HG03196 (cell line): Measurements from ENCODE around the gene RIC8B.

Experiments used
- ATAC-seq: cut with Tn5 transposase; IDR thresholded peaks from one replicate; pipeline ENCODE4 v1.9.1; 2021; ENCODE audit not compliant: unreplicated experiment

RIC8B gene

GRCh38 chr12:106866426-106867080 lies 92.1 kb downstream of the RIC8B start:
- ATAC-seq: no peak

- ATAC-seq: no peak
These were observed 93.2 kb downstream of the RIC8B start for GRCh38 chr12:106867651-106868050.

DNA sequence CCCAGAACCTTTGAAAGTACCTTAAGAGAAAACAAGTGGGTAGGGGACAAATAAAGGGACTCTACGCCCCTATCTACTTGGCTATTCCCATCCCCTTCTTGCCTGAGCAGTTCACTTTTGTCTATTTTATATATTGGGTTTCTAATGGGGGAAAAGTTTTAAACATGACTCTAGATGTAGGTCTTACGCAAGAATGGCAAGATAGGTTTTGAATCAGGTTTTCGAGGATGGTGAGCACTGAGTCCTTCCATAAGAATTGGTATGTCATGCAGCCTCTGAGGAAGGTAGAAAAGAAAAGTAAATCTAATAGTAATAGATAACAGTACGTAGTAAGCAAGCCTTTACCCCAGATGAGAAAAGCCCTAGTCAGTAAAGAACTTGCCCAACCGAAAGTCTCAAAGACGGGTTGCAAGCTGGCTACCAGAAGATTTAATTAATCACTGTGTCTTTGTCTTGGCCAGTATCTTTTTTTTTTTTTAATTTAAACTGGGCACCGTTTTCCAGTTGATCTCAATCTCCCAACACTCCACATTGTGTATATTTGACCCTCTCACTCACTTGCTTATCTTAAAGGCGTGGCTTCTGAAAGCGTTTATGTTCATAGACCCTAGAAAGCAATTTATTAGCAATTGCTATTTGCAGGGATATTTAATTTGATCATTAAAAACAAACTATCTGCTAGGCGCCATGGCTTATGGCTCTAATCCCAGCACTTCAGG lies 94.7 kb downstream of the RIC8B start:
- no peak for ATAC-seq

DNA sequence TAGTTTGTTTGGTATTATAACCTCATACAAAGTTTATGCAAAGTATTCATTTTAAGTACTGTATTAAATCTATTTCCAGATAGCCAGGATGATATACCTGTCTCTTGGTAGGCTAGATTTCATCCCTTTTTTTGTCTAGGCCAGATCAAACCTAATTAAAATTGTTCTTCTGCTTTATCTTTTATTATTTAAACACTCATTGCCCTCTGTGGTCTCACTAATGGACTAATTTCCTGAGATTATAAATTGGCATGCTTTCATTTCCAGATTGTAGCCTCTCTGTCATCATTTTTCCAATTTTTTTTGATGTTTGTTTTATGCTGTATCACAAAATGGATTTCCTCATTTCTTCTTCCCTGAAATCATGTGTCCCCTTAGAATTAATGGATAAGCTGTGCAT lies 95.6 kb downstream of the RIC8B start:
- no peak for ATAC-seq

DNA sequence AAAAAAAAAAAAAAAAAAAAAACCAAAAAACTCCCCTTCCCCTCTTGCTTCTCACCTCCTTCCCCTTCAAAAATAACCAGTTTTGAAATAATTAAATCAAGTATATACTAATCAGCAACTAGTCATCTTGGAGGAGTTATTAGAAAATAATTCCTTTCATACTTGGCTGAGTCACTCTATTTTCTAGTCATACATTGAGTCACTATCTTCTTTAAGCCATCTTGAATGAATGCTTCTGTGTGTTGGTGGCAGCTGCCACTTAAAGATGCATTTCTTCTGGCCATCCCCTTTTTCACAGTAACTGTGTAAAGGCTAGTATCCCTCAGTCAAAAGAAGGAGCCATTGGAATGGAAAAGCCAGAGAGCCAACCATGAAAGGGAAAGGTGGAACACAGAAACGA lies 97.0 kb downstream of the RIC8B start:
- ATAC-seq: no peak

GRCh38 chr12:106873983-106874382 lies 99.5 kb downstream of the RIC8B start:
- no peak for ATAC-seq

DNA sequence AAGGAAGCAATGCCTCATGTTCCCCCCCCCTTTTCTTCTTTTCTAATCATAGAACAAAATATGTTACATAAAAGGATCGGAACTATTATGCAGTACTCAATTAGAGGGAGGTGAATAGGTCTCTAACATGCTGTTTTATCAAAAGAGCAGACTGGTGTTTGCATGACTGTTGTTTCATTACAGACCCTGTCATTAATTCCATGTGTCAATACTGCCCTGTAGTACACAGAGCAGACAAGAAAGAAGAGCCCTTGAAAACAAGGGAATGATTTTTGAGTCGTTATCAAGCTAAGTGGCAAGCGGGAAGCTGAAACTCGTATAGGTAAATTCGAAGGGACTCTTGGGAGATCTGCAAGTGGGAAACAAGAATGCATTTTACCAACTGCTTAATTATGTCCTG lies 104.3 kb downstream of the RIC8B start:
- no peak for ATAC-seq

DNA sequence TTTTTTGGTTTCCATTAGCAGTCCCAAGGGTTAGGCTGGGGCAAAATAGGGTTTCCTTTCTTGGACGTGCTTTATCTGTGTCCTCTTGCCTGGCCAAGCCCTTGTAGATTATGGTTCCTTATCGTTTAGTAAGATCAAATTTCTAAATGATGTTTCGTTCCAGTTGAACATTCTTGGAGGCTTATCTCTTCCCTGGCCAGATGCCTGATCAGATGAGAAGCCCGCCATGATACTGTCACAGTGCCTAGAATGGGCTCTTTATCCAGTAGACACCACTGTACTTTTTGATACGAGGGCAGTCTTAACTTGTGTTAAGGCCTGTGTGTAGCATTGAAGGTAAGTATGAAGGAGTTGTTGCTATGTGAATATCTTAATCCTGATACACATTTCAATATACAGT lies 105.1 kb downstream of the RIC8B start:
- no peak for ATAC-seq

DNA sequence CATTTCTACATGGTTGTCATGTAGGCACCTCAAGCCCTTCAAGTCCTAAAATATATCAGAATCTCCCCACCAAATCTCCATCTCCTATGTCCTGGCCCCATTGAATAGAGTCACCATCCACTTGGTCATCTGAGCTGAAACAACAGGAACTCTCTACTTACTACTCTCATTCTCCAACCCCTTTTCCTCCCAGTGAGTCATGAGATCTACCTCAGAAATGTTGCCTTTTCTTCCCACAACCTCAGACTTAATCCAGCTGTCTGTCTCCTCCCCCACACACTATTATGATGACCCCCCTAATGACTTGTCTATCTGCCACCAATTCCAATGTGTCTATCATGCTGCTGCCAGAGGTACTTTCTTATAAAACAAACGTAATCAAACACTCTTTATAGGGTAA lies 108.9 kb downstream of the RIC8B start:
- ATAC-seq: no peak

DNA sequence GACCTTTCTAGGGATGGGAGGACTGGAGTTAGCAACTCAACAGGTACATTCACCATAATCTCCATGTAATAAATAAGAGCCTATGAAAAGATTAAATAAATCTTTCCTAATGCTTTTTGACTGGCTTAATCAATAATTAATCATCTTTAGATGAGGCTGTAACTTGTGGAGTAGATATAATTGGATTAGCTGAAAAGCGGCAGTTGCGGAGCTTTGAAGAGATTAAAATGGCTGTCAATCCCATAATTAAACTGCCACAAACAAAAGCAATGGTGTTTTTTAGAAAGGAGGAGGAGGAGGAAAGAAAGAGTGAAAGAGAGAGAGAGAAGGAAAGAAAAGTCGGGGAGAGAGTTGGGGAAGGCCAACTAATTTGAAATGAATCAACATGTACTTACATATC lies 110.5 kb downstream of the RIC8B start:
- ATAC-seq: no peak

GRCh38 chr12:106885541-106886249 lies 111.2 kb downstream of the RIC8B start:
- ATAC-seq: no peak

DNA sequence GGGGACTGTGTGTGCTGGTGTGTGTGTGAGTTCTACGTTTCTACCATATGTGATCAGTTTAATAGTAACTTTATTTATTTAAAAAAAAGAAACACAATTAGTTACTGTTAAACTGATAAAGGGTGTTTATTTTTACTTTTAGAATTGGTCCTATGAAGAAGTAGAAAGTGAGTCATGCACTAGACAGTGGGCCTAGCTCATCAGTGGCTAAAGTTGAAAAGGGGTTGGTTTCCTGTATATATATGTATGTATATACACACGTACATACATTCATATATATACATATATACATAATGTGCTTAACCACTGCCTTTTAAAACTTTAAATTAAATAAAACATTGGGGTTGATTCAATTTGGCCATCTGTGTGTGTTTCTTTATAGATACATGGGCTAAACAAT lies 112.5 kb downstream of the RIC8B start:
- ATAC-seq: no peak

DNA sequence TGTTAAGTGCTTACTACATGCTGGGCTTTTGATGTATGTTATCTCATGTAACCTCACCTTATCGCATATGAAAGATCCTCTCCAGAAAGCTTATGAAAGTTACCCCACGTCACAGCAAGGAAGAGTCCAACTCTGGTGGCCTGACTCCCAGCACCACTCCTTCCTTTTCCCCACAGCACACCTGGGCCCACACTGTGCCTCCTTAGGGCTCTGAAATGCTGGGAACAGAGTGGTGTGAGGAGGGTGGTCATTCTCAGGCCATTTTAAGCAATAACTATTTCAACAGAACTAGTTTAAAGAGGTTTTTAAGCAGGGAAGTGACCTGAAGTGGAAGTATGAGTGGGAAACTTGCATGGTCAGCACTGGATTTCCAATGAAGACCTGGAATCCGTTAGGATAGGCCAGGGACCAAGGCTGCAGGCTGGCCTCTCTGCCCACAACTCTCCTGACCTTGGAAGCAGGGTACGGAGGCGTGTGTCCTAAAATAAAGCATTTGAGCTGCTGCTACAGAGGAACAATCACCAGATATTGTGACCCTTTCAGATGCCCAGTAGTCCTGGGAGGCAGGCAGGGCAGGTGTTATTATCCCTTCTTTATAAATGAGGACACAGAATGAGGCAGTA lies 114.0 kb downstream of the RIC8B start:
- no peak for ATAC-seq

DNA sequence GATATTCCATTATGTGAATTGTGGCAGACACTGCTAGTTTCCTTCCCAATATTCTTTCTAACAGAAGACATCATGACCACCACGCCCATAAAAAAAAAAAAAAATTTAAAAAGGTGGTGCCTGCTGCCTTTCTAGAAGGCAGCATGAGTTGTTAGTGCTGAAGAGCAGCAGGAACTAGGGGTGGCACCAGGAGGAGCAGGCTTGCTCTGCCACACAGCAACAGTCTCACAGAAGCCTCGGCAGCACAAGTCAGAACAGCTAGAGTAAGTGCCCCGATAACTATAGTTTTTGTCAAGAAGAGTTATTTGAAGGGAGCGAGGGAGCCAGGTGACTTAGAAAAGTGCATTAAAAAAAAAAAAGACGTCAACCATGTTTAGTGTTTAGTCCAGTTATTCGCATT lies 114.8 kb downstream of the RIC8B start:
- no peak for ATAC-seq

DNA sequence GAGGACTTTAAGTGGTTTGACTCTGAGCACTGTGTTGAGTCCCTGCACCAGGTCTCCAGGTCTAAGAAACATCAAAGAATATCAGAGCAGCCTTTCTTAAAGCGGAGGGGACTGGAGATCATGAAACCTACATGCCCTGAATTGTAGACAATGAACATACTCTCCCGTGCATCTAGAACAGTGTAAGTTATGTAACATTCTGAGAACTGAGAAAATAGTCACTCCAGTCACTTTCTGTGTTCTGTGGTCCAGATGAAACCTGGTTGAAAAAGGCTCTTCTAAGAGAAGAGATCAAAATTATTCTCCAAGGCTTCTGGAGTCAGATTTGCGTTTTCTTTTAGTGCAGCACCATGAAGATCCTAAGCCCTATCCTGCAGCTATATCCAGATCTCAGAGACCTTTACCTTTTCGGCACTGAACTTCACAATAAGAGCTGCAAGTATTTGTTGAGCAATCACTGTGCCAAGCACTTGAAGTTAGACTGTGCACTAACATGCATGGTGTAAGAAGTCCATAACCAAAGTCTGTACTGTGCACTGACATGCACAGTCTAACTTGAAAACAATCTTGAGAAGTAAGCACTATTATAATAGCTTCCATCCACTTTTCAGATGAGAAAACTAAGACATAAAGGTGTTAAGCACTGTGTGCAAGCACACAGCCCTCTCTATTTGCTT lies 115.6 kb downstream of the RIC8B start:
- ATAC-seq: no peak

DNA sequence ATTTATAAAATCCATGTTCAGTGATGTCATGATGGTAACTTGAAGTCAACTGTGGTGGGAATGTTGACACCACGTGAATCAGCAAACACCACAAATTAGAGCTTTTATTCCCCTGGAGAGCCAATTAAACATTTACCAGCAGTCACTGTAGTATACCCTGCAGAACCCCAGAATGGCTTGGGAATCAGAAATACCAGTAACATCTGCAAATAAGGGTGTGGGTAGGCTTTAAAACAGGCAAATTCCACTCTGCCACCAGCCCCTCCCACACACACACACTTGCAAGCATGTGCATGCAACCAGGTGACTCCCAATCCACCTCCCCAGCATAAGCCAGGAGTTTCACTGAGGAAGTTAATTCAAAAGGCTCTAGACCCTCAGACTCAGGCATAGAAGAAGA lies 117.6 kb downstream of the RIC8B start:
- ATAC-seq: no peak

DNA sequence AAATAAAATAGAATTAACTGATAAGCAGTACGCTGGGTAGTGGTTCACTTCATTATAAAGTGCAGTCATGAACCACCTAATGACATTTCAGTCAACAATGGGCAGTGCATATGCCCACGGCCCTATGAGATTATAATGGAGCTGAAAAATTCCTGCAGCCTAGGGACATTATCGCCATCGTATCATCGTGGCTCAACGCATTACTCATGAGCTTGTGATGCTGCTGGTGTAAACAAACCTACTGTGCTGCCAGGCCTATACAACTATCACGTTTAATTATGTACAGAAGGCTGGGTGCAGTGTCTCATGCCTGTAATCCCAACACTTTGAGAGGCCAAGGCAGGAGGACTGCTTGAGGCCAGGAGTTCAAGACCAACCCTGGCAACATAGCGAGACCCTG lies 119.0 kb downstream of the RIC8B start:
- no peak for ATAC-seq

- no peak for ATAC-seq
These were observed 120.3 kb downstream of the RIC8B start for GRCh38 chr12:106894774-106895173.

- no peak for ATAC-seq
These were observed 122.1 kb downstream of the RIC8B start for GRCh38 chr12:106896603-106897002.

DNA sequence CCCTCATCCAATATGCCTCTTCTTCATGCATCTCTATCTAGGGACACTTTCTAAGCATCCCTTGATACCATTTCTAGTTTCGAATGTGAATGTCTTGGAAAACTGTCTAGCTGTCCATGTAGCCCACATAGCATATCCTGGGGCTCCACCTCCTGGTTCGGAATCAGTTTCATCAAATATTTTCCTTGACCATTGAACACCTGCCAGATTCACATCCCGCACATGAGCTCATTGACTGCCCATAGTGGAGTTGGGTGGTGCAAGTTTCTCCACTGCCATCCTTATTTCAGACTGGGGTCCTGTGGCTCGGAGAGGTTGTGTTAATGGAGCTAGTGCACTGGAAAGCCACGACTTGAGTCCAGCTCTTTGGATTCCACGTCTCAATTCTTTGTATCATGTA lies 122.6 kb downstream of the RIC8B start:
- ATAC-seq: no peak
